ENCODE results near the gene PHACTR4. TPM values are rescaled to one million over a fixed set of nuclear protein-coding genes. Genes with fewer than 3 reads are reported as not detected.
"Not testable (repeated sequence)": the region's sequence is repeated elsewhere in the genome, so short reads cannot be mapped to it uniquely, and the experiment has no call there.

The PHACTR4 gene
- total and polyA plus RNA-seq, 12 donors = 12.0 to 44.8 (median 23.0) TPM

DNA sequence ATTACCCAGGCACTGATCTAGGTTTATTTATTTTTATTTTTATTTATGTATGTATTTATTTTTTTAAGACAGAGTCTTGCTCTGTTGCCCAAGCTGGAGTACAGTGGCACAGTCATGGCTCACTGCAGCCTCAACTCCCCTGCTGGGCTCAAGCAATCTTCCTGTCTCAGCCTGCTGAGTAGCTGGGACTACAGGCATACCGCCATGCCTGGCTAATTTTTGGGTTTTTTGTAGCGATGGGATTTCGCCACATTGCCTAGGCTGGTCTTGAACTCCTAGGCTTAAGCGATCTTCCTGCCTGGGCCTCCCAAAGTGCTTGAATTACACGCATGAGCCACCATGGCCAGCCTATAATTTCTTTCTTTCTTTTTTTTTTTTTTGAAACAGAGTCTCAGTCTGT lies 9.4 kb downstream of the PHACTR4 start:
- Histone ChIP-seq H3K4me3 (no peak overlapping the region), H3K27ac (no peak overlapping the region), H3K36me3 (replicated peaks in 1 of 2) (no peaks in the 10 kb centered on the region), H3K27me3 (no peaks in the 10 kb centered on the region), H3K4me1 (replicated peaks in 1 of 2) (no peaks in the 10 kb centered on the region), H3K9me3 (replicated peaks in 1 of 3) (no peaks in the 10 kb centered on the region)
- 96 to 97% (median 97%) methylated on average over 5 of the region's 5 CpGs for WGBS, 4 donors
- DNase-seq = no peak
- TF ChIP-seq POLR2A (IDR thresholded peaks at IDR 0.05) = no peak
- TF ChIP-seq, protein P1, sequence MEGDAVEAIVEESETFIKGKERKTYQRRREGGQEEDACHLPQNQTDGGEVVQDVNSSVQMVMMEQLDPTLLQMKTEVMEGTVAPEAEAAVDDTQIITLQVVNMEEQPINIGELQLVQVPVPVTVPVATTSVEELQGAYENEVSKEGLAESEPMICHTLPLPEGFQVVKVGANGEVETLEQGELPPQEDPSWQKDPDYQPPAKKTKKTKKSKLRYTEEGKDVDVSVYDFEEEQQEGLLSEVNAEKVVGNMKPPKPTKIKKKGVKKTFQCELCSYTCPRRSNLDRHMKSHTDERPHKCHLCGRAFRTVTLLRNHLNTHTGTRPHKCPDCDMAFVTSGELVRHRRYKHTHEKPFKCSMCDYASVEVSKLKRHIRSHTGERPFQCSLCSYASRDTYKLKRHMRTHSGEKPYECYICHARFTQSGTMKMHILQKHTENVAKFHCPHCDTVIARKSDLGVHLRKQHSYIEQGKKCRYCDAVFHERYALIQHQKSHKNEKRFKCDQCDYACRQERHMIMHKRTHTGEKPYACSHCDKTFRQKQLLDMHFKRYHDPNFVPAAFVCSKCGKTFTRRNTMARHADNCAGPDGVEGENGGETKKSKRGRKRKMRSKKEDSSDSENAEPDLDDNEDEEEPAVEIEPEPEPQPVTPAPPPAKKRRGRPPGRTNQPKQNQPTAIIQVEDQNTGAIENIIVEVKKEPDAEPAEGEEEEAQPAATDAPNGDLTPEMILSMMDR (IDR thresholded peaks at IDR 0.05) = no peak
- intact Hi-C loops (cut with DNase I) = no loop called here

DNA sequence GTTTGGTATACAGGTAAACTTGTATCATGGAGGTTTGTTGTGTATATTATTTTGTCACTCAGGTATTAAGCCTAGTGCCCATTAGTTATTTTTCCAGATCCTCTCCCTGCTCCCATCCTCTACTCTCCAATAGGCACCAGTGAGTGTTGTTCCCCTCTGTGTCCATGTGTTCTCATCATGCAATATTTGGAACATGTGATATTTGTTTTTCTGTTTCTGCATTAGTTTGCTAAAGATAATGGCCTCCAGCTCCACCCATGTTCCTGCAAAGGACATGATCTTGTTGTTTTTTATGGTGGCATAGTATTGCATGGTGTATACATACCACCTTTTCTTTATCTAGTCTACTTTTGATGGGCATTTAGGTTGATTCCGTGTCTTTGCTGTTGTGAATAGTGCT lies 10.9 kb downstream of the PHACTR4 start:
- H3K4me1 ChIP-seq (replicated peaks in 1 of 2) = no peaks in the 10 kb centered on the region
- no peaks in the 10 kb centered on the region for H3K36me3 ChIP-seq (replicated peaks in 1 of 2)
- H3K4me3 ChIP-seq = no peak overlapping the region
- TF ChIP-seq, protein P1 (IDR thresholded peaks at IDR 0.05) = no peak
- TF ChIP-seq POLR2A (IDR thresholded peaks at IDR 0.05) = no peak
- no peak overlapping the region for H3K27ac ChIP-seq
- no peaks in the 10 kb centered on the region for H3K9me3 ChIP-seq (replicated peaks in 1 of 3)
- H3K27me3 ChIP-seq = no peaks in the 10 kb centered on the region
- DNase-seq = no peak
- WGBS, 4 donors = 88 to 100% (median 92%) methylated on average over 1 of the region's 1 CpG
- intact Hi-C loops (cut with DNase I) = no loop called here

DNA sequence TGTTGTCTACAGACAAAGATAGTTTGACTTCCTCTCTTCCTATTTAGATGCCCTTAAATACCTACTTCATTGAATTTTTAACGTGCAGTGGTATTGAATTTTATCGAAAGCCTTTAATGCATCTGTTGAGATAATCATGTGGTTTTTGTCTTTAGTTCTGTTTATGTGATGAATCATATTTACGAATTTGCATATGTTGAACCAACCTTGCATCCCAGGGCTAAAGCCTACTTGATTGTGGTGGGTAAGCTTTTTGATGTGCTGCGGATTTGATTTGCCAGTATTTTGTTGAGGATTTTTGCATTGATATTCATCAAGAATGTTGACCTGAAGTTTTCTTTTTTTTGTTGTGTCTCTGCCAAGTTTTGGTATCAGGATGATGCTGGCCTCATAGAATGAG lies 14.2 kb downstream of the PHACTR4 start:
- H3K9me3 ChIP-seq (replicated peaks in 1 of 3); H3K27me3 ChIP-seq; H3K36me3 ChIP-seq (replicated peaks in 1 of 2); H3K27ac ChIP-seq; H3K4me1 ChIP-seq (replicated peaks in 1 of 2); DNase-seq; H3K4me3 ChIP-seq; intact Hi-C loops (cut with DNase I): not testable (repeated sequence)
- 93 to 100% (median 96%) methylated on average over 4 of the region's 4 CpGs for WGBS, 4 donors

DNA sequence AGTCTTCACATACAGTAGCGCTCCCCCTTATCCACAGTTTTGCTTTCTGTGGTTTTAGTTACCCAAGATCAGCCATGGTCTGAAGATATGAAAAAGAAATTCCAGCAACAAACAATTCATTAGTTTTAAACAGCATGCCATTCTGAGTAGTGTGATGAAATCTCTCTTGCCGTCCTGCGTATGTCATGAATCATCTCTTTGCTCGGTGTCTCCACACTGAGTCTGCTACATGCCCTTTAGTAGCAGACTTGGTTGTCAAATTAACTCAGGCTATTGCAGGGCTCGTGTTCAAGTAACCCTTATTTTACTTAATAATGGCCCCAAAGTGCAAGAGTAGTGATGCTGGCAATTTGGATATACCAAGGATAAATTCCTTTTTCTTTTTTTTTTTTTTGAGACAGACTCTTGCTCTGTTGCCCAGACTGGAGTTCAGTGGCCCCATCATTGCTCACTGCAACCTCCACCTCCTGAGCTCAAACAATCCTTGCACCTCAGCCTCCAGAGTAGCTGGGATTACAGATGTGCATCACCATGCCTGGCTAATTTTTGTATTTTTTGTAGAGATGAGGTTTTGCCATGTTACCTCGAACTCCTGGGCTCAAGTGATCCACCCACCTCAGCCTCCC lies 22.6 kb downstream of the PHACTR4 start:
- Histone ChIP-seq H3K9me3 (replicated peaks in 1 of 3) (no peaks in the 10 kb centered on the region), H3K27ac (peak overlapping the region in 2 of 5 donors; percentile 39 to 71), H3K36me3 (replicated peaks in 1 of 2) (no peaks in the 10 kb centered on the region), H3K4me3 (no peak overlapping the region), H3K27me3 (no peaks in the 10 kb centered on the region), H3K4me1 (replicated peaks in 1 of 2) (no peaks in the 10 kb centered on the region)
- DNase-seq = peak in 6 of 7 donors; percentile 44 to 73 (median 56)
- TF ChIP-seq, protein P1 (IDR thresholded peaks at IDR 0.05) = no peak
- TF ChIP-seq POLR2A (IDR thresholded peaks at IDR 0.05) = no peak
- WGBS, 4 donors = 49 to 53% (median 50%) methylated on average over 6 of the region's 6 CpGs
- intact Hi-C loops (cut with DNase I) = no loop called here

DNA sequence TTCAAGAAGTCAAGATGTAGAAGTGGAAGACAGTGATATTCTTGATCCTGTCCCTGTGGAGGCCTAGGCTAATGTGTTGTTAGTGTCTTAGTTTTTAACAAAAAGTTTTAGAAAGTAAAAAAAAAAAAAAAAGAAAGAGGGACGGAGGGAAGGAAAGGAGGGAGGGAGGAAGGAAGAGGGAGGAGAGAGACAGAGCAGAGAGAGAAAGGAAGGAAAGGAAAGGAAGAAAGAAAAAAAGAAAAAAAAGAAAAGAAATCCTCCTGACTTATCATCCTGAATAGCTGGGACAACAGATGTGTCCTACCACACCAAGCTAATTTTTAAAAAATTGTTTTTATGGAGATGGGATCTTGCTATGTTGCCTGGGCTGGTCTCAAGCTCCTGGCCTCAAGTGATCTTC lies 24.6 kb downstream of the PHACTR4 start:
- no peak overlapping the region for H3K4me3 ChIP-seq
- no peaks in the 10 kb centered on the region for H3K36me3 ChIP-seq (replicated peaks in 1 of 2)
- TF ChIP-seq, protein P1 (IDR thresholded peaks at IDR 0.05) = no peak
- no peak for TF ChIP-seq POLR2A (IDR thresholded peaks at IDR 0.05)
- H3K4me1 ChIP-seq (replicated peaks in 1 of 2) = no peaks in the 10 kb centered on the region
- no peaks in the 10 kb centered on the region for H3K27me3 ChIP-seq
- no peak overlapping the region for H3K27ac ChIP-seq
- intact Hi-C loops (cut with DNase I) = no loop called here
- WGBS, 4 donors = 59 to 83% (median 68%) methylated on average over 1 of the region's 1 CpG
- no peak for DNase-seq
- no peaks in the 10 kb centered on the region for H3K9me3 ChIP-seq (replicated peaks in 1 of 3)

Data from adrenal gland (tissue), 12 donors.